Gastrocnemius medialis (tissue), 4 donors: ENCODE results near the gene PTGS1. TPM values are rescaled to one million over a fixed set of nuclear protein-coding genes. Genes with fewer than 3 reads are reported as not detected.
"Not testable (repeated sequence)": the region's sequence is repeated elsewhere in the genome, so short reads cannot be mapped to it uniquely, and the experiment has no call there.

Source experiments
- ATAC-seq, 2 donors: fragments of 150-250 bp; one replicate each; pipeline ENCODE4 v1.9.1; 2016
- DNase-seq, 2 donors: peaks; one replicate each; pipeline ENCODE4 v3.0.0-alpha.2; 2019
- H3K27ac ChIP-seq, 4 donors: fragments of 200-600 bp; sonication (generic); 1 replicate in 1 of 4; 2 replicates in 3 of 4; pipeline ENCODE4 v1.5.1; 2016 to 2018; ENCODE audit warnings: mild to moderate bottlenecking in 2 of 4, moderate library complexity in 1 of 4
- H3K27me3 ChIP-seq, 3 donors: fragments of 200-600 bp; sonication (generic) in 2 of 3; 1 replicate in 1 of 3; 2 replicates in 2 of 3; pipeline versions ENCODE4 v1.5.1 to v1.6.0; 2016 to 2019; ENCODE audit warnings: mild to moderate bottlenecking in 1 of 3, moderate library complexity in 1 of 3
- H3K36me3 ChIP-seq, 2 donors: fragments of 200-600 bp; sonication (generic) in 1 of 2; one replicate each; pipeline ENCODE4 v1.5.1; 2017 to 2018
- H3K4me1 ChIP-seq, 2 donors: fragments of 200-600 bp; sonication (generic) in 1 of 2; one replicate each; pipeline ENCODE4 v1.5.1; 2016 to 2017; ENCODE audit warnings: mild to moderate bottlenecking in 2 of 2
- H3K4me3 ChIP-seq, 4 donors: fragments of 200-600 bp; sonication (generic) in 3 of 4; 1 replicate in 1 of 4; 2 replicates in 3 of 4; pipeline ENCODE4 v1.5.1; 2016 to 2019; ENCODE audit warnings: mild to moderate bottlenecking in 2 of 4
- H3K9me3 ChIP-seq, 3 donors: fragments of 200-600 bp; sonication (generic) in 2 of 3; 1 replicate in 1 of 3; 2 replicates in 2 of 3; pipeline ENCODE4 v1.5.1; 2016 to 2019
- CTCF ChIP-seq, 5 experiments: fragments of 450-650 bp in 3 of 5; fragments of 200-600 bp in 2 of 5; sonication (generic) in 2 of 5; IDR thresholded peaks in 4 of 5; conservative IDR thresholded peaks in 1 of 5; 1 replicate in 4 of 5; 2 replicates in 1 of 5; pipeline ENCODE4 v1.5.1; 2016 to 2019; ENCODE audit warnings: antibody characterized with exemption in 5 of 5, mild to moderate bottlenecking in 3 of 5, moderate library complexity in 3 of 5
- POLR2A ChIP-seq, 2 donors: fragments of 450-650 bp; IDR thresholded peaks; one replicate each; pipeline ENCODE4 v1.6.1; 2017; ENCODE audit warnings: antibody characterized with exemption in 2 of 2, mild to moderate bottlenecking in 2 of 2, moderate library complexity in 2 of 2
- in situ Hi-C, 4 donors: fragments of 200-750 bp; cut with MboI; loops; one replicate each; pipeline versions ENCODE4 v1.15.0 to v1.8.0; 2017; ENCODE audit warnings: low sequenced_read_pairs in 4 of 4
- intact Hi-C: fragments of 100-400 bp; cut with DNase I; formaldehyde crosslinking; loops from one replicate; pipeline ENCODE4 v1.15.1; 2023; ENCODE audit warnings: low total_unique reads
- total RNA-seq, 4 donors: library from RNA; depleted of rRNA; stranded (reverse); fragments of >200 nt; gene quantifications; one replicate each; pipeline versions ENCODE4 v1.1.0 to v1.2.3, GENCODE V29; 2016

The PTGS1 gene
- total RNA-seq, 4 donors from 2014 or later, result 0.78 to 1.8 (median 1.0) TPM

- no peaks in the 10 kb centered on the region for H3K27me3 ChIP-seq
- peaks cover 0 to 6% of the 10 kb centered on the region in 2 donors for H3K36me3 ChIP-seq
- DNase-seq (no peak), ATAC-seq (no peak)
- intact Hi-C loops (no loop called here), in situ Hi-C loops (no loop called here)
- H3K9me3 ChIP-seq, result no peaks in the 10 kb centered on the region
- TF ChIP-seq POLR2A (IDR thresholded peaks at IDR 0.05), result no peak
- TF ChIP-seq CTCF (IDR thresholded peaks at IDR 0.05 in 4 of 5, conservative IDR thresholded peaks at IDR 0.05 in 1 of 5), result no peak
- H3K4me3 ChIP-seq, result no peak overlapping the region
- H3K27ac ChIP-seq, result no peak overlapping the region
- peaks cover 20 to 22% of the 10 kb centered on the region in 2 donors for H3K4me1 ChIP-seq
Observed at GRCh38 chr9:122329597-122329996, 41.2 kb upstream of the PTGS1 start.

GRCh38 chr9:122330466-122330865 is 40.4 kb upstream of the PTGS1 start:
- H3K27me3 ChIP-seq, H3K27ac ChIP-seq, H3K4me3 ChIP-seq, in situ Hi-C loops, ATAC-seq, DNase-seq, H3K36me3 ChIP-seq, H3K9me3 ChIP-seq, intact Hi-C loops: not testable (repeated sequence)
- H3K4me1 ChIP-seq, result peaks cover 20 to 22% of the 10 kb centered on the region in 2 donors

GRCh38 chr9:122331523-122331927 is 39.3 kb upstream of the PTGS1 start:
- H3K36me3 ChIP-seq, result no peaks in the 10 kb centered on the region
- H3K4me3 ChIP-seq, result no peak overlapping the region
- intact Hi-C loops, result no loop called here
- no peak for TF ChIP-seq POLR2A (IDR thresholded peaks at IDR 0.05)
- TF ChIP-seq CTCF (IDR thresholded peaks at IDR 0.05 in 4 of 5, conservative IDR thresholded peaks at IDR 0.05 in 1 of 5), result no peak
- H3K27ac ChIP-seq, result no peak overlapping the region
- H3K27me3 ChIP-seq, result no peaks in the 10 kb centered on the region
- in situ Hi-C loops, result no loop called here
- peaks cover 20 to 22% of the 10 kb centered on the region in 2 donors for H3K4me1 ChIP-seq
- ATAC-seq (no peak), DNase-seq (no peak)
- no peaks in the 10 kb centered on the region for H3K9me3 ChIP-seq

GRCh38 chr9:122332083-122332482 is 38.7 kb upstream of the PTGS1 start:
- no peaks in the 10 kb centered on the region for H3K36me3 ChIP-seq
- in situ Hi-C loops, result no loop called here
- no peak overlapping the region for H3K4me3 ChIP-seq
- TF ChIP-seq POLR2A (IDR thresholded peaks at IDR 0.05) (no peak), CTCF (IDR thresholded peaks at IDR 0.05 in 4 of 5, conservative IDR thresholded peaks at IDR 0.05 in 1 of 5) (no peak)
- H3K27ac ChIP-seq, result no peak overlapping the region
- intact Hi-C loops, result no loop called here
- H3K9me3 ChIP-seq, result no peaks in the 10 kb centered on the region
- peaks cover 20 to 22% of the 10 kb centered on the region in 2 donors for H3K4me1 ChIP-seq
- no peak for ATAC-seq
- DNase-seq, result no peak
- H3K27me3 ChIP-seq, result no peaks in the 10 kb centered on the region

GRCh38 chr9:122332644-122333043 is 38.2 kb upstream of the PTGS1 start:
- intact Hi-C loops (no loop called here), in situ Hi-C loops (no loop called here)
- Histone ChIP-seq H3K36me3 (no peaks in the 10 kb centered on the region), H3K27ac (no peak overlapping the region), H3K4me3 (no peak overlapping the region), H3K4me1 (peaks cover 20 to 22% of the 10 kb centered on the region in 2 donors), H3K9me3 (no peaks in the 10 kb centered on the region), H3K27me3 (no peaks in the 10 kb centered on the region)
- ATAC-seq (no peak), DNase-seq (no peak)
- TF ChIP-seq POLR2A (IDR thresholded peaks at IDR 0.05) (no peak), CTCF (IDR thresholded peaks at IDR 0.05 in 4 of 5, conservative IDR thresholded peaks at IDR 0.05 in 1 of 5) (no peak)
